PC-3 (cell line): Measurements from ENCODE around the gene DLK1. TPM values are rescaled to one million over a fixed set of nuclear protein-coding genes. Genes with fewer than 3 reads are reported as not detected.

Source experiments
- ATAC-seq: fragments of 200-7000 bp; cut with Tn5 transposase; 2 replicates; pipeline ENCODE4 v1.9.1; 2020; ENCODE audit warnings: mild to moderate bottlenecking, moderate library complexity
- BruUV-seq: library from RNA; stranded (reverse); fragments of 400-500 nt; replicated peaks from 2 replicates; lab custom pipeline; 2021; lab: Mats Ljungman, UMichigan
- CTCF ChIA-PET: fragments of 300-600 bp; sonication (Branson Sonifier 250); formaldehyde crosslinking; loops from one replicate; lab custom pipeline; 2022; ENCODE audit warnings: antibody characterized with exemption; lab: Charles Lee
- POLR2A ChIA-PET: fragments of 300-600 bp; sonication (Branson Sonifier 250); formaldehyde crosslinking; loops from one replicate; lab custom pipeline; 2022; ENCODE audit warnings: antibody characterized with exemption; ENCODE audit not compliant: unreplicated experiment; lab: Charles Lee
- DNase-seq: peaks from one replicate; pipeline ENCODE4 v3.0.0-alpha.2; 2015
- H2AFZ ChIP-seq: fragments of 300-600 bp; sonication (generic); 2 replicates; pipeline ENCODE4 v1.6.0; 2016; ENCODE audit warnings: antibody characterized with exemption, low read length
- H3F3A ChIP-seq: fragments of 300-600 bp; sonication (generic); one replicate; pipeline ENCODE4 v1.6.0; 2017; ENCODE audit warnings: antibody characterized with exemption, low read length, control low read depth, mild to moderate bottlenecking; ENCODE audit not compliant: unreplicated experiment
- H3K27ac ChIP-seq: fragments of 300-600 bp; sonication (generic); 2 replicates; pipeline ENCODE4 v1.5.1; 2016; ENCODE audit warnings: mild to moderate bottlenecking, low read length
- H3K27me3 ChIP-seq: fragments of 300-600 bp; sonication (generic); 2 replicates; pipeline ENCODE4 v1.6.1; 2016; ENCODE audit warnings: low read length, mixed read lengths
- H3K36me3 ChIP-seq: fragments of 300-600 bp; sonication (generic); 2 replicates; pipeline ENCODE4 v1.6.1; 2016; ENCODE audit warnings: low read depth, mixed run types, low read length, mixed read lengths
- H3K4me1 ChIP-seq: fragments of 300-600 bp; sonication (generic); 2 replicates; pipeline ENCODE4 v1.5.1; 2016; ENCODE audit warnings: low read length; ENCODE audit not compliant: insufficient read depth
- H3K4me2 ChIP-seq: fragments of 300-600 bp; sonication (generic); 2 replicates; pipeline ENCODE4 v1.6.0; 2016; ENCODE audit warnings: low read length
- H3K4me3 ChIP-seq: fragments of 300-600 bp; sonication (generic); 2 replicates; pipeline ENCODE4 v1.5.1; 2016; ENCODE audit warnings: mild to moderate bottlenecking, low read length, mixed read lengths
- H3K79me2 ChIP-seq: fragments of 300-600 bp; sonication (generic); 2 replicates; pipeline ENCODE4 v1.6.1; 2017; ENCODE audit warnings: low read length, mixed read lengths
- H3K9ac ChIP-seq: fragments of 300-600 bp; sonication (generic); 2 replicates; pipeline ENCODE4 v1.6.0; 2016; ENCODE audit warnings: mild to moderate bottlenecking, low read length
- H3K9me2 ChIP-seq: fragments of 300-600 bp; sonication (generic); replicated peaks from 2 replicates; pipeline ENCODE4 v1.6.1; 2016; ENCODE audit warnings: mixed run types, low read length, mixed read lengths
- H3K9me3 ChIP-seq: fragments of 300-600 bp; sonication (generic); 2 replicates; pipeline ENCODE4 v1.6.1; 2016; ENCODE audit warnings: low read length, mixed read lengths
- H4K20me1 ChIP-seq: fragments of 300-600 bp; sonication (generic); 2 replicates; pipeline ENCODE4 v1.6.1; 2016; ENCODE audit warnings: low read length, mixed read lengths
- EZH2 ChIP-seq: fragments of 300-600 bp; sonication (generic); IDR thresholded peaks from one replicate; pipeline ENCODE4 v1.6.1; 2017; ENCODE audit warnings: antibody characterized with exemption, mild to moderate bottlenecking, low read length; ENCODE audit not compliant: unreplicated experiment
- EZH2phosphoT487 ChIP-seq: fragments of 300-600 bp; sonication (generic); IDR thresholded peaks from 2 replicates; pipeline ENCODE4 v1.6.1; 2018; ENCODE audit warnings: mild to moderate bottlenecking, antibody characterized with exemption, low read length, borderline replicate concordance
- intact Hi-C: fragments of 100-400 bp; cut with micrococcal nuclease; formaldehyde crosslinking; loops from 2 replicates; pipeline ENCODE4 v1.9.0; 2023
- total RNA-seq: library from RNA; depleted of rRNA; stranded (reverse); fragments of >200 nt; gene quantifications from 2 replicates; pipeline ENCODE4 v1.2.3, GENCODE V29; 2014
- TF ChIP-seq, protein P1 (sequence below): fragments of 300-600 bp; sonication (generic); conservative IDR thresholded peaks from 2 replicates; pipeline ENCODE4 v1.5.1; 2017; ENCODE audit warnings: antibody characterized with exemption, low read depth, mild to moderate bottlenecking, low read length

The DLK1 gene
- total RNA-seq, 1 experiment from 2014 or later = not detected

- no peak overlapping the region for H3K4me3 ChIP-seq
- peak; percentile 98 for ATAC-seq
- CTCF ChIA-PET = no interaction called here
- peaks cover under 1% of the 10 kb centered on the region for H3F3A ChIP-seq
- DNase-seq = peak; percentile 84
- H3K4me1 ChIP-seq = peaks cover 18% of the 10 kb centered on the region
- no peak overlapping the region for H3K9ac ChIP-seq
- no peaks in the 10 kb centered on the region for H3K79me2 ChIP-seq
- no peaks in the 10 kb centered on the region; the same call in 1 of the 2 replicates for H3K27me3 ChIP-seq
- H3K36me3 ChIP-seq = no peaks in the 10 kb centered on the region
- peak overlapping the region; percentile 22 for H3K4me2 ChIP-seq
- H4K20me1 ChIP-seq = no peaks in the 10 kb centered on the region
- intact Hi-C loops = loop anchor here (10.0 kb wide), 1 partner anchor 223 kb away; no protein-coding TSS in a partner anchor
- TF ChIP-seq, protein P1, sequence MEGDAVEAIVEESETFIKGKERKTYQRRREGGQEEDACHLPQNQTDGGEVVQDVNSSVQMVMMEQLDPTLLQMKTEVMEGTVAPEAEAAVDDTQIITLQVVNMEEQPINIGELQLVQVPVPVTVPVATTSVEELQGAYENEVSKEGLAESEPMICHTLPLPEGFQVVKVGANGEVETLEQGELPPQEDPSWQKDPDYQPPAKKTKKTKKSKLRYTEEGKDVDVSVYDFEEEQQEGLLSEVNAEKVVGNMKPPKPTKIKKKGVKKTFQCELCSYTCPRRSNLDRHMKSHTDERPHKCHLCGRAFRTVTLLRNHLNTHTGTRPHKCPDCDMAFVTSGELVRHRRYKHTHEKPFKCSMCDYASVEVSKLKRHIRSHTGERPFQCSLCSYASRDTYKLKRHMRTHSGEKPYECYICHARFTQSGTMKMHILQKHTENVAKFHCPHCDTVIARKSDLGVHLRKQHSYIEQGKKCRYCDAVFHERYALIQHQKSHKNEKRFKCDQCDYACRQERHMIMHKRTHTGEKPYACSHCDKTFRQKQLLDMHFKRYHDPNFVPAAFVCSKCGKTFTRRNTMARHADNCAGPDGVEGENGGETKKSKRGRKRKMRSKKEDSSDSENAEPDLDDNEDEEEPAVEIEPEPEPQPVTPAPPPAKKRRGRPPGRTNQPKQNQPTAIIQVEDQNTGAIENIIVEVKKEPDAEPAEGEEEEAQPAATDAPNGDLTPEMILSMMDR = no peak
- TF ChIP-seq EZH2phosphoT487 = no peak
- no peaks in the 10 kb centered on the region for H3K9me2 ChIP-seq
- H3K9me3 ChIP-seq = 0 out of 2 replicates have a peak, but pooled peaks cover 1% of the 10 kb centered on the region
- no peak overlapping the region for H2AFZ ChIP-seq
- POLR2A ChIA-PET = no interaction called here
- H3K27ac ChIP-seq = peak overlapping the region; percentile 55
- BruUV-seq = no TSS peak
Observed at GRCh38 chr14:100761481-100761880, 34.8 kb downstream of the DLK1 start.

DNA sequence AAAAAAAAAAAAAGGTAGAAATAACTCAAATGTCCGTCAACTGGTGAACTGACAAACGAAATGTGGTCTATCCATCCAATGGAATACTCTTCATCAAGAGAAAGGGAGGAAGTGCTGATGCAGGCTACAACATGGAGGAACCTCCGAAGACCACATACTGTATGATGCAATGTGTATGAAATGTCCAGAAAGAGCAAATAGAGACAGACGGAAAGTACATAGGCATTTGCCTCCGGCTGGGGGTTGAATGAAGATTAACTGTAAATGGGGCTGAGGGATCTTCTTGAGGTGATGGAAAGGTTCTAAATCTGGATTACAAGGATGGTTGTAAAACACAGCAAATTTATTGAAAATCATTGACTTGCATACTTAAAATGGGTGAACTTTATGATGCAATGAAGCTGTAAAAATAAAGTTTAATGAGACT is 35.4 kb downstream of the DLK1 start:
- Histone ChIP-seq H3K27me3 (peaks cover 4% of the 10 kb centered on the region), H3K4me2 (peak overlapping the region; percentile 22), H3K9me3 (no peaks in the 10 kb centered on the region), H3K9ac (no peak overlapping the region), H3K36me3 (no peaks in the 10 kb centered on the region), H3K4me1 (peaks cover 18% of the 10 kb centered on the region), H3K27ac (peak overlapping the region; percentile 55), H3K9me2 (no peaks in the 10 kb centered on the region), H2AFZ (no peak overlapping the region), H4K20me1 (no peaks in the 10 kb centered on the region), H3K79me2 (no peaks in the 10 kb centered on the region), H3K4me3 (no peak overlapping the region), H3F3A (no peaks in the 10 kb centered on the region)
- ChIA-PET POLR2A (no interaction called here), CTCF (no interaction called here)
- BruUV-seq = no TSS peak
- DNase-seq = peak; percentile 22
- ATAC-seq = peak; percentile 29; the same call in 1 of the 2 replicates
- TF ChIP-seq EZH2phosphoT487 = no peak
- TF ChIP-seq, protein P1 = no peak
- no peak for TF ChIP-seq EZH2
- intact Hi-C loops = loop anchor here (10.0 kb wide), 1 partner anchor 223 kb away; no protein-coding TSS in a partner anchor

- POLR2A ChIA-PET = no interaction called here
- TF ChIP-seq EZH2 (no peak), EZH2phosphoT487 (no peak)
- TF ChIP-seq, protein P1 = no peak
- Histone ChIP-seq H3K27ac (no peak overlapping the region), H3K79me2 (no peaks in the 10 kb centered on the region), H3K4me1 (peaks cover 18% of the 10 kb centered on the region), H3K9me2 (no peaks in the 10 kb centered on the region), H3K9me3 (no peaks in the 10 kb centered on the region), H3K27me3 (peaks cover 12% of the 10 kb centered on the region), H4K20me1 (no peaks in the 10 kb centered on the region), H3K9ac (no peak overlapping the region), H3K4me3 (no peak overlapping the region), H3K4me2 (no peak overlapping the region), H3F3A (no peaks in the 10 kb centered on the region), H2AFZ (no peak overlapping the region), H3K36me3 (no peaks in the 10 kb centered on the region)
- CTCF ChIA-PET = no interaction called here
- intact Hi-C loops = loop anchor here (10.0 kb wide), 1 partner anchor 222 kb away; no protein-coding TSS in a partner anchor
- no peak for ATAC-seq
- DNase-seq = no peak
- no TSS peak for BruUV-seq
Observed at GRCh38 chr14:100762901-100763300, 36.2 kb downstream of the DLK1 start.
